C4-2B (cell line): ENCODE results near the gene SUMF1.

Source experiments
- H3K27ac ChIP-seq: fragments of 450-650 bp; 2 replicates; pipeline ENCODE4 v1.5.1; 2017
- ZFX ChIP-seq: fragments of 450-650 bp; IDR thresholded peaks from 2 replicates; pipeline ENCODE4 v1.6.1; 2017
- TF ChIP-seq, protein P1 (sequence below): fragments of 450-650 bp; conservative IDR thresholded peaks from 2 replicates; pipeline ENCODE4 v1.5.1; 2017; ENCODE audit warnings: mild to moderate bottlenecking

SUMF1 gene

DNA sequence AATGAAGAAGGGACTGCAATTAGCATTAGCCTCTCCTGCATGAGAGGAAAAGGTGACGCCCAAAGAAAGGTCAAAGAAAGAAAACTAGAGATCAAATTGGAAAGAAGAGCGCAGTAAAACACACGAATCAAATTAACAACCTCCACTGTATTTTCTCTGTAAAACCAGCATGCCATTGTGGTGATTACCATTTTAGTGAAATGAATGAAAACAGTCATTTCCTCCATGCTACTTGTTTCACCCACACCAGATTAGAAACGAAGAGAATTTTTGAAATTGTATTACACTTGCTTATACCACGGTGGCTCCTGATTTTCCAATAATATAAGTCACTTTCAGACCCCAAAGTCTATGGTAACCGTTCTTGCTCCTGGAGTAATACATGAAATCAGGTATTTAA is 71.6 kb downstream of the SUMF1 start:
- TF ChIP-seq ZFX = no peak
- TF ChIP-seq, protein P1, sequence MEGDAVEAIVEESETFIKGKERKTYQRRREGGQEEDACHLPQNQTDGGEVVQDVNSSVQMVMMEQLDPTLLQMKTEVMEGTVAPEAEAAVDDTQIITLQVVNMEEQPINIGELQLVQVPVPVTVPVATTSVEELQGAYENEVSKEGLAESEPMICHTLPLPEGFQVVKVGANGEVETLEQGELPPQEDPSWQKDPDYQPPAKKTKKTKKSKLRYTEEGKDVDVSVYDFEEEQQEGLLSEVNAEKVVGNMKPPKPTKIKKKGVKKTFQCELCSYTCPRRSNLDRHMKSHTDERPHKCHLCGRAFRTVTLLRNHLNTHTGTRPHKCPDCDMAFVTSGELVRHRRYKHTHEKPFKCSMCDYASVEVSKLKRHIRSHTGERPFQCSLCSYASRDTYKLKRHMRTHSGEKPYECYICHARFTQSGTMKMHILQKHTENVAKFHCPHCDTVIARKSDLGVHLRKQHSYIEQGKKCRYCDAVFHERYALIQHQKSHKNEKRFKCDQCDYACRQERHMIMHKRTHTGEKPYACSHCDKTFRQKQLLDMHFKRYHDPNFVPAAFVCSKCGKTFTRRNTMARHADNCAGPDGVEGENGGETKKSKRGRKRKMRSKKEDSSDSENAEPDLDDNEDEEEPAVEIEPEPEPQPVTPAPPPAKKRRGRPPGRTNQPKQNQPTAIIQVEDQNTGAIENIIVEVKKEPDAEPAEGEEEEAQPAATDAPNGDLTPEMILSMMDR = no peak
- no peak overlapping the region for H3K27ac ChIP-seq

DNA sequence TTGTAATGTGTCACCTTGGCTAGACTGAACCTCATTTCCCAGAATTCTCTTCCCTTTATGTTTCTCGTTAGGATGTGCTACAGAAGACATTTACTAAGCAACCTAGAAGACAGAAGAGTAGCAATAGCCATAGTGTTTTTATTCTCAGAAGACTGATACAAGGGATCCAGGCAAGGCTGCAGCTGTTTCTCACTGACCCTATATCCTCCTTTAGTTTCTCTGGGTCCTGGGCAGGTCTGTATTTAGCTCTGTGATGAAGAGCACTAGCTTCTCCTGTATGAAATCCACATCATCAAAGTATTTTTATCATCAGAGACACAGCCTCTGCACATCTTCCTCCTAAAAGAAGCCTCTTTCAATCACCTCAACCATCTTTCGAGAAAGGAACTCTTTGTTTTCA is 72.5 kb downstream of the SUMF1 start:
- no peak overlapping the region for H3K27ac ChIP-seq
- TF ChIP-seq ZFX = no peak
- TF ChIP-seq, protein P1 = no peak

DNA sequence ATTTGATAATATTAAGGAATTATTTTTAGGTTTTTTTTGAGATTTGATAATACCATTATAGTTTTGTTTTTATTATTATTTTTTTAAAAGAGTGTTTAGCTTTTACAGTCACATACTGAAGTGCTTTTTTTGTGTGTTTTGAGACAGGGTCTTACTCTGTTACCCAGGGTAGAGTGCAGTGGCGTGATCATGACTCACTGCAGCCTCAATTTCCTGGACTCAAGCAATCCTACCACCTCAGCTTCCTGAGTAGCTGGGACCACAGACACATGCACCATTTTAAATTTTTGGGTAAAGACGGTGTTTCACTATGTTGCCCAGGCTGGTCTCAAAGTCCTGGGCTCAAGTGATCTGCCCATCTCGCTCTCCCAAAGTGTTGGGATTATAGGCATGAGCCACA is 73.0 kb downstream of the SUMF1 start:
- no peak overlapping the region for H3K27ac ChIP-seq
- TF ChIP-seq, protein P1 = no peak

DNA sequence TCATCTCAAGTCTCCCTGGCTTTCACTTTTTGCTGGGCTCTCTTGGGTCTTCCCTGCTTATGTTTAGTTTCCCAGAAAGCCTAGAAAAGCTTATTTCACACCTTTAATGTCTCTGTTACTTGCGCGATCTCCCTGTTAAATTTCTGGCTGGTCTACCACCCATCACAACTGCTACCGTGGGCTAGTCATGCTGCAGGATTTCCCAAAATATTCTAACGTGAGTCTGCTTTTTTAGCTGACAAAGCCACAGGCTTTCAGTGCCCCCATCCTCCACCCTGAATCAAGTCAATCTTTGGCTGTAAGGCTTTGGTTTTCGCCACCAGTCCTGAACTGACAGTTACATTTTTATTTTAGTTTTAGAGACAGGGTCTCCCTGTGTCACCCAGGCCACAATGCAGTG is 74.1 kb downstream of the SUMF1 start:
- TF ChIP-seq, protein P1 = no peak
- TF ChIP-seq ZFX = no peak
- no peak overlapping the region for H3K27ac ChIP-seq

DNA sequence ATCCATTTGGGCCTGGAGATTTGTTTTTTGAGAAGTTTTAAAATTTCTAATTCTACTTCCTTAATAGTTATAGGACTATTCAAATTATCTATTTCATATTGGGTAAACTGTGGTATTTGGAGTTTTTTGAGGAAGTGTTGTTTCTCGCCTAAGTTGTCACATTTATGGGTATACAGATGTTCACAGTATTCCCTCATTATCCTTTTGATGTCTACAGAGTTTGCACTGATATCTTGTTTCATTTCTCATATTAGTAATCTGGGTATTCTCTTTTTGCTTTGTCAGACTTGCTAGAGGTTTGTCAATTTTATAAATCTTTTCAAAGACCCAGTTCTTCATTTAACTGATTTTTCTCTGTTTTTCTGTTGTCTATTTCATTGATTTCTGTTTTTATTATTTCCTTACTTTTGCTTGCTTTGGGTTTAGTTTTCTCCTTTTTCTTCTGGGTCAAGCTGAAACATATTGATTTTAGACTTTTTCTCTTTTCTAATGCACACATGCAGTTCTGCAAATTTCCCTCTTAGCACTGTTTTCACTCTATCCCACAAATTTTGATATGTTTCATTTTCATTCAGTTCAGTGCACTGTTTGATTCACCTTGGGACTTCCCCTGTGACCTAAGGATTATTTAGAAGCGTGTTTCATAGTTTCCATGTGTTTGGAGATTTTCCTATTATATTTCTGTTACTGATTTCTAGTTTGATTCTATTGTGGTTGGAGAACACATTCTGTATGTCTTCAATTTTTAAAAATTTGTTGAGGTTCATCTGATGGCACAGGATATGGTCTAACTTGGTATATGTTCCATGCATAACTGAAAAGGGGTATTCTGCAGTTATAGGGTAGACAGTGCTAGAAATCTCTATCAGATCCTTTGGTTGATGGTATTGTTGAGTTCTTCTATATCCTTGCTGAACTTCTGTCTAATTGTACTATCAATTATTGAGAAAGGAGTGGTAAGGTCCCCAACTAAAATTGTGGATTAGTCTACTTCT is 79.6 kb downstream of the SUMF1 start:
- H3K27ac ChIP-seq = no peak overlapping the region
- TF ChIP-seq, protein P1 = no peak
- no peak for TF ChIP-seq ZFX

DNA sequence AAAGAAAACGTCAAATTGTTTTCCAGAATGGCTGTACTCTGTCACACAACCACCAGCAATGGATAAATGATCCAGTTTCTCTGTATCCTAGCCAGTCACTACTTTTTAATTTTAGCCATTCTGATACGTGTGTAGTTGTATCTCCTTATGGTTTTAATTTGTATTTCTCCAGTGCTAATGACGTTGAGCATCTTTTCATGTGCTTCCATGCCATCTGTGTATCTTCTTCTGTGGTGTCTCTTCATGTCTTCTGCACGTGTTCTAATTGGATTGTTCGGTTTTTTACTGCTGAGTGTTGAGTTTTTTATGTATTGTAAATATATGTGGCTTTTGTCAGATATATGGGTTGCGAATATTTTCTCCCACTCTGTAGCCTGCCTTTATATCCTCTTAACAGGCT is 81.9 kb downstream of the SUMF1 start:
- TF ChIP-seq, protein P1 = no peak
- no peak for TF ChIP-seq ZFX
- H3K27ac ChIP-seq = no peak overlapping the region

DNA sequence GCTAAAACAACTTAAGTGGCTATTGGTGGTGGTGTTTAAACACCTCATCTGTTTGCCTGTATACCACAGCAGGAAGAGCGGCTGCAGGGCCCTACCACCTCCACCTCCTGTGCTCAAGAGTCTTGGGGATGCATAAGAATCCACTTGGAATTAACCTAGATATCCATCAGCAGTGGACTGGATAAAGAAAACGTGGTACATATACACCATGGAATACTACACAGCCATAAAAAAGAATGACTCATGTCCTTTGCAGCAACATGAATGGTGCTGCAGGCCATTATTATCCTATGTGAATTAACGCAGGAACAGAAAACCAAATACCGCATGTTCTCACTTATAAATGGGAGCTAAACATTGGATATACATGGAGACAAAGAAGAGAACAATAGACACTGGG is 87.1 kb downstream of the SUMF1 start:
- no peak for TF ChIP-seq ZFX
- TF ChIP-seq, protein P1 = no peak

More for the DNA sequence above, 87.1 kb downstream of the SUMF1 start:
- no peak overlapping the region for H3K27ac ChIP-seq
